RWPE1 (cell line): Measurements from ENCODE around the gene PDIA5.

Source experiments
- CTCF ChIA-PET: fragments of 350-600 bp; sonication (Branson Sonifier 250); formaldehyde crosslinking; extraction: SDS; loops from one replicate; lab custom pipeline; 2021; lab: Yijun Ruan, JAX
- POLR2A ChIA-PET: fragments of 400-600 bp; formaldehyde crosslinking; extraction: SDS; loops from one replicate; lab custom pipeline; 2020; ENCODE audit warnings: antibody characterized with exemption; ENCODE audit not compliant: low non-redundant PET; lab: Yijun Ruan, JAX
- DNase-seq: peaks from one replicate; pipeline ENCODE4 v3.0.0; 2012; ENCODE audit warnings: low spot score
- H3K27ac ChIP-seq: fragments of 450-650 bp; 2 replicates; pipeline ENCODE4 v1.5.1; 2017
- CTCF ChIP-seq: fragments of 450-650 bp; conservative IDR thresholded peaks from 2 replicates; pipeline ENCODE4 v1.5.1; 2017; ENCODE audit warnings: low read depth, mild to moderate bottlenecking

The PDIA5 gene

DNA sequence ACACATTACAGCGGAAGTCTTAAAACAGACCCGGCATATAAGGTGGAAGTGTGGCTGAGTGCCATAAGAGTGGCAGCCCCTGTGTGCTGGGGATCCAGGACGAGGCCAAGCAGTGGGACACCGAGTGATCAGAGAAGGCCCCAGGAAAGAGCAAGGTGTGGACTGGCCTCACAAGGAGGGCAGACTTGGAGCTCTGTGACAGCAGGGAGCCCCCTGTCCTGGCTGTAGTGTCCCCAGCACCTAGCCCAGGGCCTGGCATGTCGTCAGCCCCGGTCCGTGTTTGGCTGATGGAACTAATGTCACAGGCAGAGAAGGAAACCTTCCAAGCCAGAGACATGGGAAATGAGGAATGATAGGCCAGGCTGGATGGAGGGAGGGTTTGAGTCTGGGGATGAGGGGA, 4.8 kb downstream of the PDIA5 start:
- POLR2A ChIA-PET = no interaction called here
- DNase-seq = no peak
- TF ChIP-seq CTCF = no peak
- no peak overlapping the region for H3K27ac ChIP-seq
- CTCF ChIA-PET = interaction anchor here (0.6 kb wide), 1 partner anchor 1814 kb away, joined by 3 read pairs; no protein-coding TSS in a partner anchor

DNA sequence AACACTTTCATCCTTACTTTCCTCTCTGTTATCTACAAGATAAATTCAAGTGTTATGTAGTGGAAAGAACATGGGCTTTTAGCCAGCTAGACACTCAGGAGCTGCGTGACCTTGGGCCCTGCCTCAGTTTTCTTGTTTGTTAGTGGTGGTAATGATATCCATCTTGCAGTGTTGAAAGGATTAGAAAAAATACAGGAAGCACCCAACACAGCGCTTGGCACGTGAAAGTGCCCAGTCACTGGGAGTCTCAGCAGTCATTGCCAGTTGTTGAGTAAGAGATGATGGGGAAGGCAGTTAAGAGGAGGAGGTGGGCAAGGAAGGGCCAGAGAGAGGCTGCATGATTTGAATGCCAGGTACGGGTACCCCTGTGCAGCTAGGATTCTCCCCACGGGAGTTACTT, 5.3 kb downstream of the PDIA5 start:
- no peak overlapping the region for H3K27ac ChIP-seq
- no peak for TF ChIP-seq CTCF
- CTCF ChIA-PET = no interaction called here
- no peak for DNase-seq
- POLR2A ChIA-PET = no interaction called here

DNA sequence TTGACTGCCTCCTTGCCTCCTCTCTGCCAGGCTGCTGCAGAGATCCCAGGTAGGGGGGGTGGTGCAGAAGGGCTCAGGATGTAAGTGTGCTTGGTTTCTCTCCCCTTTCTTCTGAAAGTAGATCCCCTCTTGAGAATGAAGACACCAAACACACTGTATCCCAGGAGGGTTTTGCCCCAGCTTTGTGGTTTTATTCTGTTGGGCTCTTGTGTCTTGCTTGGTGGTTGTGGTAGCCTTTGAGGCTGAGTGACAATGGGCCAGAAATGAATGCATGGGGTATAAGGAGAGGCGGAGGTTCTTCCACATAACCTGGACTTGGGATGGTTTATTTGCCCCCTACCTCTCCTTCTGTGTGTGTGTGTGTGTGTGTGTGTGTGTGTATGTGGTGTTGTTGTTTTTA, 5.7 kb downstream of the PDIA5 start:
- no peak for TF ChIP-seq CTCF
- DNase-seq = no peak
- ChIA-PET POLR2A (no interaction called here), CTCF (no interaction called here)
- no peak overlapping the region for H3K27ac ChIP-seq

DNA sequence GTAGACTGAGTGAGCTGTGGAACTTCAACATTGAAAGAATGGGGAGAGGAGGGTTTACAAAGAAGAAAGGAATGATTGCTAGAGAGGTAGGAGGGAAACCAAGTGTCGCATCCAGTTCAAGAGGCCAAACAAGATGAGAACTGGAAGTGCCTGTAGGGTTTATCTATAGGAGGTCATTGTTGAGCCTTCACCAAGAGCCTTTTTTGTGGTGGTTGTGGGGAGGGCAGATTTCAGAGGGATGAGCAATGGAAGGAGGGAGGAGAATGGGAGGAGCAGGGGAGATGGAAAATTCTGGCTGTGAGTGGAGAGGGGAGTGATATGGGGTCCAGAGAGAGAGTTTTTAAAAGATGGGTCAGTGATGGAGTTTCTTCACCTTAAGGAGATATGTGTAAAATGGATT, 8.5 kb downstream of the PDIA5 start:
- ChIA-PET POLR2A (no interaction called here), CTCF (interaction anchor here (0.7 kb wide), 1 partner anchor 43 kb away, joined by 3 read pairs; no protein-coding TSS in a partner anchor)
- DNase-seq = no peak
- H3K27ac ChIP-seq = no peak overlapping the region
- no peak for TF ChIP-seq CTCF

GRCh38 chr3:123076112-123076495, 9.3 kb downstream of the PDIA5 start:
- H3K27ac ChIP-seq = no peak overlapping the region
- ChIA-PET CTCF (interaction anchor here (0.6 kb wide), 1 partner anchor 1489 kb away, joined by 3 read pairs; no protein-coding TSS in a partner anchor), POLR2A (no interaction called here)
- no peak for TF ChIP-seq CTCF
- DNase-seq = no peak

GRCh38 chr3:123076496-123077418, 9.9 kb downstream of the PDIA5 start:
- POLR2A ChIA-PET = no interaction called here
- DNase-seq = no peak

More at GRCh38 chr3:123076496-123077418, 9.9 kb downstream of the PDIA5 start:
- H3K27ac ChIP-seq = no peak overlapping the region
- CTCF ChIA-PET = interaction anchor here (0.5 to 0.9 kb wide), 4 partner anchors 25 to 1488 kb away, joined by 3 read pairs; no protein-coding TSS in a partner anchor
- no peak for TF ChIP-seq CTCF
